GM23338 (cell line): Measurements from ENCODE around the gene C1orf210. TPM values are rescaled to one million over a fixed set of nuclear protein-coding genes. Genes with fewer than 3 reads are reported as not detected.

Source experiments
- ATAC-seq: fragments of 200-7000 bp; cut with Tn5 transposase; 3 replicates; pipeline ENCODE4 v1.9.1; 2020
- DNase-seq: peaks from one replicate; pipeline ENCODE4 v3.0.0-alpha.2; 2015; ENCODE audit warnings: low spot score
- H2AFZ ChIP-seq: fragments of 200-600 bp; sonication (generic); 2 replicates; pipeline ENCODE4 v1.8.0; 2016; ENCODE audit warnings: antibody characterized with exemption, mild to moderate bottlenecking, moderate library complexity
- H3F3A ChIP-seq: fragments of 200-600 bp; sonication (generic); replicated peaks from 2 replicates; pipeline ENCODE4 v1.8.0; 2017; ENCODE audit warnings: antibody characterized with exemption, mixed run types, low read depth
- H3K27ac ChIP-seq: fragments of 200-600 bp; sonication (generic); 2 replicates; pipeline ENCODE4 v1.6.1; 2016; ENCODE audit warnings: low read depth
- H3K27me3 ChIP-seq: fragments of 200-600 bp; sonication (generic); 2 replicates; pipeline ENCODE4 v1.8.0; 2016; ENCODE audit warnings: mild to moderate bottlenecking, mixed run types, moderate library complexity; ENCODE audit not compliant: insufficient read depth
- H3K36me3 ChIP-seq: fragments of 200-600 bp; sonication (generic); 2 replicates; pipeline ENCODE4 v1.8.0; 2016; ENCODE audit warnings: mild to moderate bottlenecking; ENCODE audit not compliant: insufficient read depth
- H3K4me1 ChIP-seq: fragments of 200-600 bp; sonication (generic); 2 replicates; pipeline ENCODE4 v1.8.0; 2016; ENCODE audit warnings: mild to moderate bottlenecking, moderate library complexity; ENCODE audit not compliant: insufficient read depth
- H3K4me2 ChIP-seq: fragments of 200-600 bp; sonication (generic); 2 replicates; pipeline ENCODE4 v1.7.1; 2017; ENCODE audit warnings: mixed run types
- H3K4me3 ChIP-seq: fragments of 200-600 bp; sonication (generic); 2 replicates; pipeline ENCODE4 v1.6.1; 2016; ENCODE audit warnings: mixed run types
- H3K79me2 ChIP-seq: fragments of 200-600 bp; sonication (generic); replicated peaks from 2 replicates; pipeline ENCODE4 v1.8.0; 2017; ENCODE audit warnings: mild to moderate bottlenecking; ENCODE audit not compliant: insufficient read depth
- H3K9me2 ChIP-seq: fragments of 200-600 bp; sonication (generic); 2 replicates; pipeline ENCODE4 v1.8.0; 2017; ENCODE audit not compliant: insufficient read depth
- H4K20me1 ChIP-seq: fragments of 200-600 bp; sonication (generic); replicated peaks from 2 replicates; pipeline ENCODE4 v1.8.0; 2017; ENCODE audit warnings: mild to moderate bottlenecking; ENCODE audit not compliant: insufficient read depth
- H3K27ac Mint-ChIP-seq: 2 replicates; pipeline ENCODE4 v1.8.0; 2020; ENCODE audit warnings: inconsistent platforms, mild to moderate bottlenecking, moderate library complexity, mixed read lengths
- H3K27me3 Mint-ChIP-seq: 3 replicates; pipeline ENCODE4 v1.8.0; 2022; ENCODE audit warnings: low read depth, mild to moderate bottlenecking, moderate library complexity, mixed read lengths, inconsistent platforms; ENCODE audit not compliant: insufficient read depth, poor library complexity
- H3K36me3 Mint-ChIP-seq: 3 replicates; pipeline ENCODE4 v1.8.0; 2021; ENCODE audit warnings: low read depth, mild to moderate bottlenecking, inconsistent platforms, moderate library complexity, mixed read lengths
- H3K4me1 Mint-ChIP-seq: 3 replicates; pipeline ENCODE4 v1.8.0; 2020; ENCODE audit warnings: mild to moderate bottlenecking, inconsistent platforms, mixed read lengths
- H3K4me3 Mint-ChIP-seq: 3 replicates; pipeline ENCODE4 v1.8.0; 2021; ENCODE audit warnings: moderate library complexity, mild to moderate bottlenecking, inconsistent platforms, mixed read lengths
- H3K9me3 Mint-ChIP-seq: 3 replicates; pipeline ENCODE4 v1.8.0; 2020; ENCODE audit warnings: moderate library complexity, mild to moderate bottlenecking, inconsistent platforms, mixed read lengths
- CREB1 ChIP-seq: fragments of 250-450 bp; sonication (Bioruptor Pico); IDR thresholded peaks from 2 replicates; pipeline ENCODE4 v1.5.0; 2020; ENCODE audit warnings: low read depth, mild to moderate bottlenecking, moderate library complexity
- CTCF ChIP-seq, 2 experiments: fragments of 200-600 bp in 1 of 2; sonication (generic) in 1 of 2; conservative IDR thresholded peaks; 2 replicates each; pipeline versions ENCODE4 v1.5.1 to v1.6.1; 2016 to 2017; ENCODE audit warnings: antibody characterized with exemption in 2 of 2, low read depth in 2 of 2, mild to moderate bottlenecking in 2 of 2, moderate library complexity in 1 of 2
- EZH2 ChIP-seq: fragments of 200-600 bp; sonication (generic); IDR thresholded peaks from one replicate; pipeline ENCODE4 v1.8.0; 2017; ENCODE audit warnings: antibody characterized with exemption, mild to moderate bottlenecking, low read depth; ENCODE audit not compliant: unreplicated experiment
- EZH2phosphoT487 ChIP-seq: fragments of 200-600 bp; sonication (generic); IDR thresholded peaks from one replicate; pipeline ENCODE4 v1.8.1; 2018; ENCODE audit warnings: antibody characterized with exemption; ENCODE audit not compliant: unreplicated experiment
- JUNB ChIP-seq: IDR thresholded peaks from one replicate; pipeline ENCODE4 v1.6.1; 2016; ENCODE audit warnings: antibody characterized with exemption; ENCODE audit not compliant: unreplicated experiment
- NANOG ChIP-seq: IDR thresholded peaks from 2 replicates; pipeline ENCODE4 v1.6.1; 2016; ENCODE audit warnings: antibody characterized with exemption, borderline replicate concordance
- POLR2AphosphoS5 ChIP-seq: IDR thresholded peaks from 2 replicates; pipeline ENCODE4 v1.6.1; 2016; ENCODE audit warnings: antibody characterized with exemption, low read depth
- STAT1 ChIP-seq: IDR thresholded peaks from one replicate; pipeline ENCODE4 v1.6.1; 2016; ENCODE audit warnings: antibody characterized with exemption; ENCODE audit not compliant: unreplicated experiment
- ZNF114 ChIP-seq: fragments of 250-450 bp; sonication (Bioruptor Pico); IDR thresholded peaks from 2 replicates; pipeline ENCODE4 v1.5.0; 2020; ENCODE audit warnings: mild to moderate bottlenecking, moderate library complexity
- ZNF331 ChIP-seq: fragments of 250-450 bp; sonication (Bioruptor Pico); IDR thresholded peaks from 2 replicates; pipeline ENCODE4 v1.5.0; 2020; ENCODE audit warnings: low read depth, mild to moderate bottlenecking, moderate library complexity
- polyA plus RNA-seq: library from polyadenylated mRNA; unstranded; fragments of >200 nt; fragmentation: Nextera tagmentation; extraction: Ambion mirVana; gene quantifications from 2 replicates; pipeline ENCODE4 v1.2.1, GENCODE V29; 2016
- total RNA-seq: library from RNA; depleted of rRNA; stranded (reverse); fragments of >200 nt; shearing (Covaris generic); gene quantifications from 2 replicates; pipeline ENCODE4 v1.2.3, GENCODE V29; 2014
- TF ChIP-seq, protein P1 (sequence below): IDR thresholded peaks from 2 replicates; pipeline ENCODE4 v1.6.1; 2016; ENCODE audit warnings: antibody characterized with exemption

Gene C1orf210
- total and polyA plus RNA-seq, 2 experiments from 2014 or later, result 10.3 to 17.1 TPM

GRCh38 chr1:43292216-43292615 lies 6.8 kb upstream of the C1orf210 start:
- Mint-ChIP-seq H3K27me3 (peaks cover 7% of the 10 kb centered on the region), H3K27ac (no peak overlapping the region), H3K4me3 (no peak overlapping the region), H3K9me3 (no peaks in the 10 kb centered on the region), H3K36me3 (no peaks in the 10 kb centered on the region), H3K4me1 (peaks cover 29% of the 10 kb centered on the region)
- no peak overlapping the region for H3K4me3 ChIP-seq
- TF ChIP-seq CTCF (conservative IDR thresholded peaks at IDR 0.05; ENCODE audit: low read depth in 2 of 2) (no peak), EZH2phosphoT487 (no peak), STAT1 (no peak), CREB1 (CRISPR knock-in tag) (no peak), ZNF114 (no peak), ZNF331 (CRISPR knock-in tag) (no peak), NANOG (no peak)
- TF ChIP-seq, protein P1, sequence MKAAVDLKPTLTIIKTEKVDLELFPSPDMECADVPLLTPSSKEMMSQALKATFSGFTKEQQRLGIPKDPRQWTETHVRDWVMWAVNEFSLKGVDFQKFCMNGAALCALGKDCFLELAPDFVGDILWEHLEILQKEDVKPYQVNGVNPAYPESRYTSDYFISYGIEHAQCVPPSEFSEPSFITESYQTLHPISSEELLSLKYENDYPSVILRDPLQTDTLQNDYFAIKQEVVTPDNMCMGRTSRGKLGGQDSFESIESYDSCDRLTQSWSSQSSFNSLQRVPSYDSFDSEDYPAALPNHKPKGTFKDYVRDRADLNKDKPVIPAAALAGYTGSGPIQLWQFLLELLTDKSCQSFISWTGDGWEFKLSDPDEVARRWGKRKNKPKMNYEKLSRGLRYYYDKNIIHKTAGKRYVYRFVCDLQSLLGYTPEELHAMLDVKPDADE, result no peak
- no peaks in the 10 kb centered on the region for H4K20me1 ChIP-seq
- no peak overlapping the region for H3K27ac ChIP-seq
- H3K36me3 ChIP-seq, result no peaks in the 10 kb centered on the region
- no peaks in the 10 kb centered on the region for H3F3A ChIP-seq
- no peak overlapping the region for H3K4me2 ChIP-seq
- no peaks in the 10 kb centered on the region for H3K79me2 ChIP-seq
- H2AFZ ChIP-seq, result no peak overlapping the region
- DNase-seq (no peak), ATAC-seq (no peak)
- peaks cover 26% of the 10 kb centered on the region for H3K4me1 ChIP-seq
- H3K9me2 ChIP-seq, result peaks cover 6% of the 10 kb centered on the region; the same call in 1 of the 2 replicates
- no peaks in the 10 kb centered on the region for H3K27me3 ChIP-seq

GRCh38 chr1:43288785-43289706 lies 3.7 kb upstream of the C1orf210 start:
- no peak overlapping the region for H3K27ac ChIP-seq
- Mint-ChIP-seq H3K4me1 (peaks cover 25% of the 10 kb centered on the region), H3K27ac (no peak overlapping the region), H3K27me3 (peaks cover 19% of the 10 kb centered on the region), H3K36me3 (no peaks in the 10 kb centered on the region), H3K4me3 (no peak overlapping the region), H3K9me3 (no peaks in the 10 kb centered on the region)
- no peak overlapping the region for H2AFZ ChIP-seq
- peaks cover 6% of the 10 kb centered on the region; the same call in 1 of the 2 replicates for H3K9me2 ChIP-seq
- H3K27me3 ChIP-seq, result no peaks in the 10 kb centered on the region
- H3K4me1 ChIP-seq, result peaks cover 10% of the 10 kb centered on the region
- no peak overlapping the region for H3K4me3 ChIP-seq
- ATAC-seq, result no peak
- DNase-seq, result no peak
- no peaks in the 10 kb centered on the region for H3K79me2 ChIP-seq
- no peaks in the 10 kb centered on the region for H3F3A ChIP-seq
- no peak overlapping the region for H3K4me2 ChIP-seq
- no peaks in the 10 kb centered on the region for H3K36me3 ChIP-seq
- no peaks in the 10 kb centered on the region for H4K20me1 ChIP-seq
- TF ChIP-seq STAT1 (no peak), POLR2AphosphoS5 (no peak), EZH2phosphoT487 (no peak), JUNB (no peak), ZNF114 (no peak), ZNF331 (CRISPR knock-in tag) (no peak), CREB1 (CRISPR knock-in tag) (no peak), EZH2 (no peak), NANOG (no peak)
- TF ChIP-seq, protein P1, result no peak
